GM23338 (cell line): Measurements from ENCODE around the gene CRY1.
A peak's percentile ranks its signal among the peaks of the same experiment; 100 is the strongest.

Experiments
- CTCF ChIP-seq, 2 experiments: fragments of 200-600 bp in 1 of 2; sonication (generic) in 1 of 2; conservative IDR thresholded peaks; 2 replicates each; pipeline versions ENCODE4 v1.5.1 to v1.6.1; 2016 to 2017; ENCODE audit warnings: antibody characterized with exemption in 2 of 2, low read depth in 2 of 2, mild to moderate bottlenecking in 2 of 2, moderate library complexity in 1 of 2
- NANOG ChIP-seq: IDR thresholded peaks from 2 replicates; pipeline ENCODE4 v1.6.1; 2016; ENCODE audit warnings: antibody characterized with exemption, borderline replicate concordance

DNA sequence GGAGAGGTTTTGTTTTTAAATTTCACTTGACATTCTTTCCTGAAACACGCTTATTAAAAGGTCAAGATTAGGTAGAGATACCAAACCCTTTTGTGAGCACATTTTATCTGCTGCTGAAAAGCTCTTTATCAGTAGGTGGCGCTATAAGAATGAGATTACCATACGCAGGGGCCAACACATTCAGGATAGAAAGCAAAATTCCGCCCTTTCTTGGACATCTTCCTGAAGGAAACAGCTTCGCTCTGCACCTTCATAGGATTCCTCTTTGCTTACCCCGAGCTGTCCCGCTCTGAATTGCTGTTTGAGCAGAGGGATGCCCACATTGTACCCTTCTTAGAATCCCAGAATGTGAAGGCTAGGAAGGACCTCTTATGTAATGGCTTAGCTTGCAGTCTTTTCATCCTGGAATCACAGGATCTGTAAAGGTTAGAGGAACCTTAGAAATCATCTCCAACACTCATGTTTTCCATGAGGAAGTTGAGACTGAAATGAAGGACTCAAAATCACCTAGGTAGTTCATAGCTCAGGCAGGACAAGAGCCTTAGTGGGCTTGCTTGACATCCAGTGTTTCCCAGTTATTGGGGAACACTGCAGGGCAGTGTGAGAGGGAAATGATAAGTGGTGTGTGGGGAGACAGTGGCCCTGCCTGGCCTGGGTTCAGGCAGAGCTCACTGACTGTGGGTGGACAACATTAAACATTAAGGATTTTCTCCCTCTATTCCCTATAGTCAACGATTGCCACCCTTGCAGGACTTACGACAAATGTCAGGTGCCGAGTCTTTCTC is 38.7 kb upstream of the CRY1 start:
- TF ChIP-seq NANOG: no peak
- peak; percentile 91 to 98 for TF ChIP-seq CTCF (conservative IDR thresholded peaks at IDR 0.05; ENCODE audit: low read depth in 2 of 2)
